HG02759 (cell line): Measurements from ENCODE around the gene CLSTN2.

Source experiments
- ATAC-seq: cut with Tn5 transposase; IDR thresholded peaks from one replicate; pipeline ENCODE4 v1.9.1; 2021; ENCODE audit warnings: mild to moderate bottlenecking, moderate library complexity; ENCODE audit not compliant: unreplicated experiment

Gene CLSTN2

DNA sequence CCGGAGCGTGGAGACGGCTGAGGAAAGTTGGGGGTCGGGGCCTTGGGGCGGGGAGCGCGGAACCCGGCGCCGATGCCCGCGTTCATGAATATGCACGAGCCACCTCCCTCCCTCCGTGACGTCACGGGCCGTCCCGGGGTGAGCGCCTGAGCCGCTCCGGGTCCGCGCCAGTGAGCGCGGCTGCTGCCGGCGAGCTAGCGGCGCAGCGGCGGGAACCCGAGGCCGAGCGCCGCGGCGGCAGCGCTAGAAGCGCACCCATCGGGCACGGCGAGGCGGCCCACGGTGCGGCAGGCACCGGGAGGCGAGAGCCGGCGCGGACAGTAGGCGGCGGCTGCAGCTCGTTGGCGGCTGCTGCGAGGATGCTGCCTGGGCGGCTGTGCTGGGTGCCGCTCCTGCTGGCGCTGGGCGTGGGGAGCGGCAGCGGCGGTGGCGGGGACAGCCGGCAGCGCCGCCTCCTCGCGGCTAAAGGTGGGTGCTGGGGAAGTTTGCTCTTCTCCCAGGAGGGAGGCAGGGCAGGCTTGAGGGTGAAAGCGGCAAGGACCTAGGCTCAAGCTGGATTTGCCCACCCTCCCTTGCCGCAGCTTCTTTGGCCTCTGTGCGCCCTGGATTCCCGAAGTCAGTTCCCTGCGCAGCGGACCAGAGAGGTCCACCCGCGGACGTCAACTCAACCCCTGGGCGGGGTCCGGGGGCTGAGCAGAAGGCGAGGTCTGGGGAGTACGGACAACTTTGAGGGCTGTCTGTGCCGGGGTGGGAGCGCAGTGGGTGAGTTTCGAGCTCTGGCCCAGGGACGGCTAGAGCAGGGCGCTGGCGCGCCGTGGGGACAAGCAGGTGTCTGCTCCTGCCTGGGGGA, at the start of gene CLSTN2:
Gene CLSTN2 (plus strand): TSS at position 170 of the 850 bp plus-strand sequence.
- ATAC-seq: peak; percentile 65

DNA sequence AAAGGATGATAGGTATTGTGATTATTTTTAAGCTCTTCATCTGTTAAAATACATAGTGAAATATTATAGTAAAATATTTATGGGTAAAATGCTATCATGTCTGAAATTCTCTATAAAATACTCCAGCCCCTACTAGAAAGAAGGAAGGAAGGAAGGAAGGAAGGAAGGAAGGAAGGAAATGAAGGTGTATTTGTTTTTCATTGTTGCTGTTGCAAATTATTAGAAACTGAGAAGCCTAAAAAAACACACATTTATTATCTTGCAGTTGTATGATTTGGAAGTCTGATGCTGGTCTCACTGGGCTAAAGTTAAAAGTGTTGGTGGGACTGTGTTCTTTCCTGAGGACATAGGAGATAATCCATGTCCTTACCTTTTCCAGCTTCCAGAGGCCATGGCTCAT, 47.6 kb upstream of the CLSTN2 start:
- ATAC-seq: no peak

DNA sequence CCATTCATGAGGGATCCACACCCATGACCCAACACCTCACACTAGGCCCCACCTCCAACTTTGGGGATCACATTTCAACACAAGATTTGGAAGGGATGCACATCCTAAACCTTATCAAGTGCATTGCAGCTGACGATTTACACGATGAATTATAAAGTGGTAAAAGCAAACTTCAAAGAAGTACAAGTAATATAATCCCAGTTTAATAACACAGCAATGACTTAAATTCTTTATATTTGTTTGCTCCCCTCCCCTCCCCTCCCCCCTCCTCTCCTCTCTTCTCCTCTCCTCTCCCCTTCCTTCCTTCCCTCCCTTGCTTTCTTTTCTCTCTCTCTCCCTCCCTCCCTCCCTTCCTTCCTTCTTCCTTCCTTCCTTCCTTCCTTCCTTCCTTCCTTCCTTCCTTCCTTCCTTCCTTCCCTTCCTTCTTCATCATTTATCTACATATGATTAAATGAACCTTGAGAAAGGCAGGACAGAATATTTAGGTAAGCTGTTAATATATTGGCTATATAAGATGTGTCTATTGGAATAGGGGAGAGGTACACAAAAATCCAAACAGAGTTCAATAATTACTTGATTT, 46.3 kb upstream of the CLSTN2 start:
- no peak for ATAC-seq

DNA sequence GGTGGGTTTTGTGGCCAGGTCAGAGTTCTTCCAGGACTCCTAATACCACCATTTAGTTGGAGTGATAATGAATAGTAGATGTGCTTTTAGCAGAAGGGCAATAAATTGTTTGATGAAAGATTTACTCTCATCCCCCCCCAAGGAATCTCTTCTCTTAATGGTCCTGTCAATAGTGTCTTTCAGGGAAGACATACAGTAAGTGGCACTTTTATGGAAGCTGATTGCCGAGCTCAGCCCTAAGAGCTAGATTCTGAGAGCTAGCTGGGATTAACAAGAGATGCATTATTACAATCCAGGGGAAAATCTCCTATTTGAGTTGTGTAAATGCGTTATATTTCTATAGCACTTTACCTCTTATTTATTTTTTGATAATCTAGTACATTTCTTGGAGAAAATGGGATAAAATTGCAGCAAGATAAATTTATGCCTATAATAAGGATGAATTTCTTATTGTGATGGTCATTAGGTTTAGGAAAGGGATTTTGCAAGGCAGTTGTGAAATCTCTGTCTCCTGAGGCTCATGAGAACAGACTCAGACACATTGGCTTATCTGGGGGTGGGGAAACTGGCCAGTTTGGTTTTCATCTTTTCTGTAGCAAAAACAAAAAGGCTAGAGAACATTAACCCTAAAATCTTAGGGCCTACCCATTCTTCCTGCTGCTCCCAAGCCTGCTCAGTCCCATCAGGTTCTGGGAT, 41.6 kb upstream of the CLSTN2 start:
- no peak for ATAC-seq

DNA sequence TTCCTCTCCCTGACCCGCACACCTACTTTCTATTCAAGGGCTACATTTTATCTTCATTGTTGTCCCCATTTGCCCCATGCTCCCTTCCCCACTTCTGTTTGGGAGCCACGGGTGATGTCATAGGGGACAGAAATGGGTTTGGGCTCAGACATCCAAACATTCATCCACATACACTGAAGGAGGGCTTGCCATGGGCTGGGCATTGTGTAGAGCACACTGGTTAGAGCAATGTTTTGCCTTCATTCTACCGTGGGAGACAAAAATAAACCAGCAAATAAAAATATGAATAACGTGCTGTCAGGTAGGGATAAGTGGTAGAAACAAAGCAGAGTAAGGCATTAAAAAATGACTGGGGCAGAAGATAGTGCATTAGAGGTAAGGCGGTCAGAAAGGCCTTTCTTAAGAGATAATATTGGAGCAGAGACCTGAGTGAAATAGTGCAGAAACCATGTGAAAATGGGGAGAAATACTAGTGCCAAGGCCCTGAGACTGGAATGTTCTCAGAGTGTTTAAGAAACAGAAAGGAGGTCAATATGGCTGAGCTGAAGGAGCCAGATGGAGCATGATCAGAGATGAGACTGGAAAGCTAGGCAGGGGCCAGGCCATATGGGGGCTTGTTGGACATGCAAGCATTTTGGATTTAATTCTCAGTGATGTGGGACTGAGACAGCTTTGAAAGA, 40.9 kb upstream of the CLSTN2 start:
- no peak for ATAC-seq

DNA sequence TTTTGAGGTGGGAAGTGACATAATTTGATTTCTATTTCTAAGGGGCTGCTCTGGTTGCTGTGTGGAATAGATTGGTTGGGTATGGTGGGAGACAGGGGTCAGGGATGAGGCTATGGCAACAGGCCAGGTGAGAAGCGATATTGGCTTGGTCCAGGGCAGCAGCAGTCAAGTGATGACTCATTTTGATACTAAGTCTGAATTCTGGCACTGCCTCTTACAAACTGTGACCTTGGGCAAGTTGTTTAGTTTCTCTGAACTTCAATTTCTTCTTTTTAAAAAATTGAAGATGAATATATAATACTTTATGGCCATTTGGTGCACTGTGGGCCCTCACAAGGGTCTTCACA, 40.4 kb upstream of the CLSTN2 start:
- ATAC-seq: no peak

DNA sequence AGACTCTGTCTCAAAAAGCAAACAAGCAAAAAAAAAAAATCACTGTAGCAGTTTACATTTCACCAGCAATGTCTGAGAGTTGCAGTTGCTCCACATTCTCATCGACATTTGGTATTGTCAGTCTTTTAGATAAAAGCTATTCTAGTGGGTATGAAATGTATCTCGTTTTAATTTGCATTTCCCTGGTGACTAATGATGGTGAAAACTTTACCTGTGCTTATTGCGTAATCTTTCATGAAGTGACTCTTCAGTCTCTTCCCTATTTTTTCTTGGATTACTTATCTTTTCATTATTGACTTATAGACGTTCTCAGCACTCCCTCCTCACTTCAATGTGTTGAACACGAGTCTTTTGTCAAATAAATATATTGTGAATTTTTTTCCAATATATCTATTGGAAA, 37.2 kb upstream of the CLSTN2 start:
- no peak for ATAC-seq

DNA sequence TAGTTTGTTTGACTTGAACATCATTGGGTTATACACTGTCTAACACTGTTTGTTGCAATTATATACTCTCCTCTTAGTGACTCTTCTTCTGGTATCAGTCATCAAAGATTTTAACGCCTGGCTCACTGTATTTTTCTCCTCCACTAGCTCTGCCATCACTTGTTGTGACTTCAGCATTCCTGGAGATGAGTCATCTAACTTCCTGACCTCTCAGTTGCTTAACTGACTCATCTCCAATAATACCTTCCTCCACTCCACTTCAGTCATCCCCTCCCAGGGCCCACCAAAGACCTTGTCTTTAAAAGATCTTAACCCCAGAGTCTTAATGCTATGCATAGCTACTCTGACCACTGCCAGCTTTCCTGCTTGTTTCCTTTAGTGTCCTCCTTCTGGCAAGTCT, 28.6 kb upstream of the CLSTN2 start:
- no peak for ATAC-seq

DNA sequence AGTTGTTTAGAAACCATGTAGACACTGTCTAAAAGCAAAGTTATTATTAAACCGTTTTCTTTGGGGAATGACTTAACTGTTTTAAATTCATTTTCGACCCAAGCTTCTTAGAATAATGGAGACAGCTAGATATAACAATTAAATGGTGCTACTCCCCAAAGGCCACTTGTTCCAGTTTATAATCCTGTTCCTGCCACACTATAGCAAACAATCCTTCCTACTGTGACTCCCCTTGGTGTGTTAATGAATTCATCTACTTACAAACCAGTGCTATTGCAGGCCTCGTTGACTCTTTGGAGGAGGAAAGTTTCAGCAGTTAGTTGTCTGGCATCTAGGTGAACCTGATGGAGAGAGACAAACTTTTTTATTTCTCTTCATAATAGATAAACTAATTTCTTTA, 25.2 kb upstream of the CLSTN2 start:
- no peak for ATAC-seq

DNA sequence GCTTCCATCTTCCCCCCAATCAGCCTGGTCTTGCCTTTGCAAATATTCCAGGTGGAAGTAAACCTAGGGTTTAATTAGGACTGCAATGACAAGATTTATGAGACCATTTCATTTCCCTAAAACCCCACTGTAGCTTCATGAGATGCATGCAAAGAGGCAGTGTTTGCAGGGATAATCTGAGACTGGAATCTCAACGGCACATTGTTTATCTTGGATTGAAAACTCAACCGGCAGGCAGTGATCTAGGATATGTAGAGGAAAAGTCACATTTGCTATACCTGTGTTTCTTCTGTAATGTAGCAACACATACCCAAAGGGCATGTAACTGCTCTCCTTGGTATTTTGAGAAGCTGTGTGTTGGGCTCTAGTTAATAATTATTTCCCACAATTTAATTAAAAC, 18.7 kb upstream of the CLSTN2 start:
- ATAC-seq: no peak

DNA sequence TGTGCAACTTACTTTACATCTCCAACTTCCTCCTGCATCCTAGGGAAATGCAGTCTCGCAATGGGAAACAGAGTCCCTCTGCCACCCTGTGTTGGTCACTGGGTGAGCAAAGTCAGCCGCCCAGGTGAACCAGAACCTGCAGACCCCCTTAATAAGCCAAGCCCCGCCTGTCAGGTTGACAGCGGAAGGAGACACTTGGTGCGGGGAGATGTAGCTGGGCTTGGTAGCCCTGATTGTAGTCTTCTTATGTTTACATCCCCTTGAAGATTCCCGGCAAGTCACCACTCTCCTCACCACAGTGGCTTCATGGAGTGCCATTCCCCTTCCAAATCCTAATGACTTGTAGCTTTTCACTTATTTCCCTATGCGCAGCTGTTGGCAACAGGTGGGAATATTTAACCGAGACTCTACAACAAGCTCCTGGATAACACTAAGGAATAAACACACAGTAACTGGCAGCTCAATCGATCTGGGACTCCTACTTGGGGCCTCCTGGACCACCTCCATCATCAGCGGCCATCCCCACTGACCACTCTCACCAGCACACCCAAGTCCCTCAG, 17.7 kb upstream of the CLSTN2 start:
- ATAC-seq: no peak

DNA sequence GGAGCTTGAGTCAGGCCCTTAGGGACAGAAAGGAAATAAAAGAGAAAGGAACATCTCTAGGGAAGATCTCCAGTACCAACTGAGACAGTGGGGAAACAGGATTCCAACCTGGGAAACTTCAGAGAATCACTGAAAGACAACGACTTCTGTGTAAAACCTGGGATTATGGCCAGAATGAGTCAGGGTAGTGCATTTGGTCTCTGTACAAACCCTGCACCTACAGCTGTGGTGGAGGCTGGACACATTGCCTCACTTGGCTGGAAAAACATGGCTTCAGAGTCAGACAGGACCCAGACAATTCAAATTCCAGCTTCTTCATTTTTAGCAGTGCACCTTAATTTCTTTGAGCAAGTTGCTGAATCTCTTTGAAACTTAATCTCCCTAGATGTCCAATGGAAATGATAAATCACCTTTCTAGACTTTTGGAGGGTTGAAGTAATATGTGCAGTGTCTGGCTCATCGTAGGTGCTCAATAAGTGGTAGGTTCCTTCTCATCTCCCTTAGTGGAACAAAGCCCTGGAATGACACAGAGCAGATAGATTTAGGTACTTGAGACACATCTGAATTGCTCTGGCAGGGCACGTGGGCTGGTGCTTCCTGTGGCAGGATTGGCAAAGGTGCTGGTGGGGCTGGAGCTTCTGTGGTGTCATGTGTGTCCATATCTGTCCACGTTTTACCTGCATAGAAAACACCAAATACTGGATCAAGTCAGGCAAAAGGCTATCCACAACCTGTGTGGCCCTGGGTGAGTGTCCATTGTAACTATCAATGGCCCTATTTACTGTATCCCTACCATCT, 6.1 kb upstream of the CLSTN2 start:
- ATAC-seq: no peak

DNA sequence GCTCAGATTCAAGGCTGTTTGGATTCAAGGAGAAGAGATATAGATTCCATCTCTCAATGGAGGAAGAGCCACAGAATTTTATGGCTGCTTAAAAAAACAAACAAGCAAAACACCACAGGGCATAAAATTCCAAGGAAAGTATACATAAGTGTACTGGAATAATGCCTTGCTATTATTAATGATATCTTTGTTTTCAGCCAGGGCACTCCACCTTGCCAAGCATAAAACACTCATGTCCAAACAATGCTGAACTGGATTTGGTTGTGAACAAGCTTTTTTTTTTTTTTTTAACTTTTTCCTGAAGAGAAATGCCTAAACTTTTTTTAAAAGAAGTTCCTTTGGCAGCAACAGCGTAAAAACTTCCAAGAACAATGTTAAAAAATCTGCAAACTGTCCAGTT, 4.8 kb upstream of the CLSTN2 start:
- no peak for ATAC-seq

DNA sequence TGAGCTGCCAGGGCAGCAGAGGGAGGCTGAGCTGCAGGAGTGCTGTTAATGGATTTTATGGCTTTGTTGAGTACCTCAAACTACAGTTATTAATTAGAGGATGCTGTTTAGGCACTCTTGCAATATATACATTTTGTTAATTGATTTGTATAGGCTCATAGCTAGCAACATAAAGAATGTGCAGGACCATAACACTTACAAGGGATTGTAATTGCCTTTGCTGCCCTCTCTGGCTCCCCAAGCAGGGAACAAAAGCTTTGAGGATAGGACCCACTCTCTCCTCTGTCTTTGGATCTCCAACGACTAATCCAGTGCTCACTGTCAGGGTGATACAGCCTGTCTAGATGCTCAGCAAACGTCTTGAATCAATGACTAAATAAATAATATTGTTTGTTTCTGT, 1.2 kb upstream of the CLSTN2 start:
- ATAC-seq: no peak

DNA sequence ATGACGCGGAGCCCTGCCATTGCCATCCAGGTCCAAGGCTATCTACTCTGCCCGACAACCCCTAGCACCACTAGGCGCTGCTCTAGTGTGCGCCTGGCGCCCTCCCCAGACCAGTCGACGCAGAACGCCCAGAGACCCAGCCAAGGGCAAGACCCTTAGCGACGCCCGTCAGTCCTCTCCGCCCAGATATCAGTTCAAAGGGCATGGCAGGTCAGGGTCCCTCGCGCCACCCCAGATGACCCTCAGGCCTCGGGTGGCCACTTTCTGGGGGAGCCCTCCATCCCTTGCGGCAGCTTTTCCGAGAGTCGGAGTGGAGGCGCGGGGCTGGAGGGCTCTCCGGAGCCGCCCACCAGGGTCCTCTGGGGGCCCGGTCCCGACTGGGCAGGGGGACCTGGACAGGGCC, 371 bp upstream of the CLSTN2 start:
- ATAC-seq: peak; percentile 26

DNA sequence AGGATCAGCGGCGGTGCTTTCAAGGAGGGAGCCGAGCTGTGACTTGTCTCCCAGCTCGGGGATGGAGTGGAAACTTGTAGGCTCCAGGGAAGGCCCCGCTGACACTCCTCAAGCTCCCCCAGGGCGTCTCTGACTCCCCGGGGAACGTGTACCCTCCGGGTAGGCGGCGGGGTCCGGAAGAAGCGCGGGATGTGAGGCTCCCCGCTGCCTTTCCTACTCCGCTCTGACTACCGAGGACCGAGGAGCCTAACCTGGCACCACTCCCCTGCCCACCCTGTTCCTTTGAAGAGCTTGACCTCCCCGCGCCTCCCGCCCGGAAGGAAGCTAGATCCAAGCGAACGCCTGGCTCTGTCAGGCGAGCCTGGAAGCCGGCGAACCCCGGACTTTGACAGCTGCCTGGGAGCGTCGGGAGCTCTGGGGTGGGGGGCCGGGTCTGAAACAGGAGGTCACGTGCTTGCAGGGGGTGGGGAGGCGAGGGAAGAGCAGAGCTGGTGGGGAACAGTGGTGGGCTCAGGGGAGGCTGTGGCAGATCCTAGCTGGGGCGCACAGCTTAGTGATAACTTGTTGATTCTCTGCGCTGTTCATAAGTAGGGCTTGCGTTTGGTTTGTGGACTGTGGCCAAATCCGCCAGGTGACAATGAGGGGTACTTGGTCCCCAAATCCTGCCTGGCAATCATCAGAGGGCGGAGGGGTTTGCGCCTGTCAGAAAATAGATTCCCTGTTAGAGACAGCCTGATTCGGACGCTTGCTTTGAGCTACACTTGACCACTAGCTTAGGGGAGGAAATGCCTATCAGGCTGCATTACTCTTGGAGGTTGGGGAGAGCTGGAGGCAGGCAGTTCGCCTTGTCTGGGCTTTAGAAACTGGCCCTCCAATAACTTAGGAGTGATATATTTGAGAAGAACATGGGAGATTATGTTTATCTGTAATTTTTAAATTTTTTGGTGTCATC, 1.2 kb downstream of the CLSTN2 start:
- no peak for ATAC-seq

DNA sequence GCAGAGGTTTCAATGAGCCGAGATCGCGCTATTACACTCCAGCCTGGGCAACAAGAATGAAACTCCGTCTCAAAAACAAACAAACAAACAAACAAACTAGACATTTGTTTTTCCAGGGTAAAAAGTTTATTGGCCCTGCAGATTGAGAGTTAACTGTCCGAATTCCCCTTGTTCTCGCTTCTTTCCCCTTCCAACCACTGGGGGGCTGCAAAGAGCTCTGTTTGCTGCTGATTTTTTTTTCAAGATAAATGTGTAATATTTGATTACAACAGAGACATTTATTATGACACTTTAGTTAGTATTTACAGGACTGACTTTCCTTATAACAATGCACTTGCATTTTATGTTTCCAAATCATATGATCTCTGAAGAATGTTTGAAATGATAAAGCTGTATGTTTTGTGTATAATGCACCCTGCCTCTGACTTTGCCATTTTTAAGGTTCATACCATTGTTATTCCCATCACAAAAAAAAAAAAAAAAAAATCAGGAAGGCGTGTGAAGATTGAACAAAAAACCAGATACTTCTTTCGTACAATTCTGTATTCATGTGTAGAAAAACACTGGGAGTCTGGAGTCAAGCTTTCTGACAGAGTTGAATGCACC, 2.8 kb downstream of the CLSTN2 start:
- no peak for ATAC-seq

DNA sequence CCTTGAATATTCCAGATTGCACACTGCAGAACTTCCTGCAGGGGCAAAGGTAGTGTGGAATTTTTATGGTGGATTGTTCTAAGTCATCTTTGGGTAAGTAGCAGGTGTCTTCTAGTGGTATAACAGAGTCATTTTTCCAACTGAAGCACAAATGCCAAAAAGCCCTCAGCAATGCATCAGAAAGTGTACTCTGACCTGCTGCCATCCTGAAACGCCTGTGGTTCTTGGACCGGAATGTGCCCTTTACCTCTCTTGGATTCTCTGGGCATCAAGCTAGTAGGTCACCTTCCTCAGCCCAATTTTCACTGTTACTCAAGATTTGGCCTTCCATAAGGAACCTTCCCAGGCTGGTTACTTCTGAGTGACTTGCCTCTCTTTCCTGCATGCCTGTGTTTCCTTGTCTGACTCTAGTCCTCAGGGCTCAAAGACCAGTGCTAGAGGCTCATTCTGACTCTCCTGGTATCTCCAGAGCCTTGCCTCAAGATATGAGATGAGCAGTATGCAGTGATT, 4.8 kb downstream of the CLSTN2 start:
- ATAC-seq: no peak

DNA sequence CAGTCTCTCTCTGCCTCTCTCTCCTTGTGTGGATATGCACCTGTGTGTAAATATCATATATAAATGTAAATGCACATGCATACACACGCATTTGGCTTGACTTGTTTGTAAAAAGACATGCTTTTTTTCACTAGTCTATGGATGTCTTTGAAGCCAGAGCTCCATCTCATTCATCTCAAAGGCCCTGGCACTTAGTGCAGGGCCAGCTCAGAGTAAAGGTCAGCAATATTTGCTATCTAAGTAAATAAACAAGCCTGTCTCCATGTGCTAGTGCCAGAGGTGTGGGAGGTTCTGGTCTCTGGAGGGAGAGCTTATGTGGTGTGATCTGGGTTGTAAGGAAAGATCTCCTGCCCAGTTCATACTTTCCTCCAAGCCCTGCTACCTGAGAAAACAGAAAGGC, 5.6 kb downstream of the CLSTN2 start:
- no peak for ATAC-seq
